Dendritic cell treated with granulocyte-macrophage colony-stimulating factor and Interleukin-4, amounts not matched to agents 40 ng/mL and 50 ng/mL, for 4 days (primary cell): Measurements from ENCODE around the gene CSNK1A1L.

Experiments
- H3K27ac Mint-ChIP-seq: one replicate; pipeline ENCODE4 v1.8.0; 2022; ENCODE audit warnings: mild to moderate bottlenecking, mixed read lengths
- H3K27me3 Mint-ChIP-seq: one replicate; pipeline ENCODE4 v1.8.0; 2022; ENCODE audit warnings: mild to moderate bottlenecking, mixed read lengths
- H3K36me3 Mint-ChIP-seq: one replicate; pipeline ENCODE4 v1.8.0; 2022; ENCODE audit warnings: low read depth, mixed read lengths
- H3K4me1 Mint-ChIP-seq: one replicate; pipeline ENCODE4 v1.8.0; 2022; ENCODE audit warnings: low read depth, mixed read lengths
- H3K4me3 Mint-ChIP-seq: one replicate; pipeline ENCODE4 v1.8.0; 2022; ENCODE audit warnings: mild to moderate bottlenecking, moderate library complexity, mixed read lengths
- H3K9me3 Mint-ChIP-seq: one replicate; pipeline ENCODE4 v1.8.0; 2022; ENCODE audit warnings: mixed read lengths
- intact Hi-C: fragments of 100-400 bp; cut with micrococcal nuclease; formaldehyde crosslinking; loops from one replicate; pipeline ENCODE4 v1.15.0; 2022

Gene CSNK1A1L

DNA sequence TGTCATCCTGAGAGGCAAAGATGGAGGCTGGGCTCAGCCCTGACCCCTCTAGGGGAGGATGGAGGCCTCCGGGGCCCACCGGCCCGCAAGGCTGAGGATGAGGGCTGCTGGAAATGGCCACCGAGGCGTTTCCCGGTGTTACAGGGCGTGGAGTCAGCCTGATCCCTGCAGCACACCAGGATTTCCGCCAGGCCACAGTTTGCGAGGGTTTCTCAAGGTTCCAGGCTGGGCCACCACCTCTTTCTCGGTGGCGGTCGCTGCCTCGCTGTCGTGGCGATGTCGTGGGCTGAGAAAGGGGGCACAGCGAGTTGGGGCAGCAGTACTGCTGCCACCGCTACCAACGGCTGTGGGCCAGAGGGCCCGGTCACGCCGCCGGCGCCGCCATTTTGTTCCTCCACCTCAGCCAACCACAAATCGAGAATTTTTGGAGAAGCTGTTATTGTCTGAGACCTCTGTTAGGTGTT lies at the start of gene CSNK1A1L:
TSS of gene CSNK1A1L (minus strand) at position 414 of the 464 bp plus-strand sequence. CDS start at position 6, 408 bp downstream.
- intact Hi-C loops, result loop anchor here (10.0 kb wide), 1 partner anchor 500 kb away; no protein-coding TSS in a partner anchor
- no peak within 1 kb of the TSS for H3K4me3 Mint-ChIP-seq
- no peak within 1 kb of the TSS for H3K27ac Mint-ChIP-seq
- peaks cover 13% of the 10 kb centered on the region for H3K27me3 Mint-ChIP-seq
- no peaks in the 10 kb centered on the region for H3K36me3 Mint-ChIP-seq
- no peaks in the 10 kb centered on the region for H3K4me1 Mint-ChIP-seq
- no peaks in the 10 kb centered on the region for H3K9me3 Mint-ChIP-seq

GRCh38 chr13:37149380-37149779 lies 43.9 kb upstream of the CSNK1A1L start:
- Mint-ChIP-seq H3K27ac (no peak overlapping the region), H3K9me3 (no peaks in the 10 kb centered on the region), H3K36me3 (no peaks in the 10 kb centered on the region), H3K4me3 (no peak overlapping the region), H3K4me1 (no peaks in the 10 kb centered on the region), H3K27me3 (no peaks in the 10 kb centered on the region)
- intact Hi-C loops, result no loop called here

DNA sequence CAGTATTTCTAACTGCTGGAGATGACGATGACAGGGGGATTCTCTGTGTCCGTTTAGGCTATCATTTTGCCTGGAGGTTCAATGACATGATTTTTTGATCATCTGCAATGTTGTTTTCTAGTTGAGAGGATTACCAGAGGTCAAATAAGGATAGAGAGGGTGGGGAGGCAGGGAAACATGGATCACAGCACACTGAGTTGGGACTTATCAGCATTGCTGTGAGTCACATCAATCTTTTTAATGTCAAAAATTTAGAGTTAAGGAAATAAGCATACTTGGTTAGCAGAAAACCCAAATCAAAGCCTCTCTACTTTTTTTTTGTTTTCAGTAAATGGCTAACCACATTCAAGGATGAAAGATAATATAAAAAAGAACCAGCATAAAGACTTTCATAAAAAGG lies 43.0 kb upstream of the CSNK1A1L start:
- Mint-ChIP-seq H3K4me1 (no peaks in the 10 kb centered on the region), H3K9me3 (no peaks in the 10 kb centered on the region), H3K27ac (no peak overlapping the region), H3K36me3 (no peaks in the 10 kb centered on the region), H3K4me3 (no peak overlapping the region), H3K27me3 (no peaks in the 10 kb centered on the region)
- intact Hi-C loops, result loop anchor here (1.0 kb wide), 1 partner anchor 11 kb away; no protein-coding TSS in a partner anchor

DNA sequence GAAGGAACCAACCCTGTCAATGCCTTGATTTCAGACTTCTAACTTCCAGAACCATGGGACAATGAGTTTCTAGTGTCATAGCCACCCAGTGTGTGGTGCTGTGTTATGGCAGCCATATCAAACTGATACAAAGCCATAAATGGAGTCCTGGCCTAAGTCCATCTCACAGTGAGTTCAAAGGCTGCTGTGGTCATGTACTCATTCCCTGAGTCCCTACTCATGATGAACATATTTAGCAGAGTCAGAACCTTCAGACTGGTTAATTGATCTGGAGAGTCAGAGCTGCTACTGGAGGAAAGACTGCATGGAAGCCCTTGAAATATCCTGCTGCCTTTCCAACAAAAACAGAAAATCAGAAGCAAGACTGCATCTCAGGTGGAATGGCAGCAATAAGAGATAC lies 39.2 kb upstream of the CSNK1A1L start:
- Mint-ChIP-seq H3K27me3 (no peaks in the 10 kb centered on the region), H3K4me3 (no peak overlapping the region)

DNA sequence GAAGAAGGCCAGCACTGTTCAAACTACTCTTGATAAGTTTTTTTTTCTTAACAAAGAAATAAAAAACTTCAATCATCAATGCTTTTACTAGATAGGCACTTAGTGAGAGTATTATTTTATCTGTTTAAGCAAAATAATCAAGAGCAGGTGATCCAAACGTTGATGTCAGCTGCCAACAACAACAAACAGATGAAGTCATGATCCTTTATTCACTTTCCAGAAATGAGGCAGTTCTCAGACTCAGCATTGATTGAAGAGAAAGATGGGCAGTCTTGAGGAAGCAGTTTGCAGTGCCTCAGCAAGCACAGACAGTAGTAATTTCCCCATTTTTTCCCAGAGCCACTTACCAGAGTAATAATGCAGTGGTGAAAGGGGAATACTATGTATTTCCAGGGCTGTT lies 38.4 kb upstream of the CSNK1A1L start:
- Mint-ChIP-seq H3K27ac (no peak overlapping the region), H3K36me3 (no peaks in the 10 kb centered on the region), H3K9me3 (no peaks in the 10 kb centered on the region), H3K27me3 (no peaks in the 10 kb centered on the region), H3K4me1 (no peaks in the 10 kb centered on the region), H3K4me3 (no peak overlapping the region)
- intact Hi-C loops, result no loop called here

More for the DNA sequence above, 39.2 kb upstream of the CSNK1A1L start:
- intact Hi-C loops, result no loop called here
- Mint-ChIP-seq H3K9me3 (no peaks in the 10 kb centered on the region), H3K4me1 (no peaks in the 10 kb centered on the region), H3K36me3 (no peaks in the 10 kb centered on the region), H3K27ac (no peak overlapping the region)

- H3K27me3 Mint-ChIP-seq, result no peaks in the 10 kb centered on the region
- H3K4me3 Mint-ChIP-seq, result no peak overlapping the region
- H3K9me3 Mint-ChIP-seq, result no peaks in the 10 kb centered on the region
- intact Hi-C loops, result no loop called here
- H3K36me3 Mint-ChIP-seq, result no peaks in the 10 kb centered on the region
- H3K27ac Mint-ChIP-seq, result no peak overlapping the region
- H3K4me1 Mint-ChIP-seq, result no peaks in the 10 kb centered on the region
Observed at GRCh38 chr13:37142877-37143276, 37.4 kb upstream of the CSNK1A1L start.

DNA sequence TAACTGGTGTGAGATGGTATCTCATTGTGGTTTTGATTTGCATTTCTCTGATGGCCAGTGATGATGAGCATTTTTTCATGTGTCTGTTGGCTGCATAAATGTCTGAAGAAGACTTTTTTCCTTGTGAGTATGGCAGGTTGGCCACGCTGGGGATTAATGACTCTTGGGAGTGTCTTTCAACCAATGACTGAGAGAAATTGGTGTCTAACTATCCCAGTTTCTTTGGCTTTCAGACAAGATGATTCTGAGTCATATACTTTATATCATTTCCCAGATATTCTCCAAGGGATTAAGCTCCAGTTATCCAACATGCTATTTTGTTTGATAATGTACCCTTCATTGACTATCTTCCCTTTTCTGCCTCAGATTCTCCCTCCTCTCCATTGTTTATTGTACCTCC lies 35.5 kb upstream of the CSNK1A1L start:
- intact Hi-C loops, result no loop called here
- Mint-ChIP-seq H3K27ac (no peak overlapping the region), H3K27me3 (no peaks in the 10 kb centered on the region), H3K4me1 (no peaks in the 10 kb centered on the region), H3K4me3 (no peak overlapping the region), H3K9me3 (no peaks in the 10 kb centered on the region), H3K36me3 (no peaks in the 10 kb centered on the region)

DNA sequence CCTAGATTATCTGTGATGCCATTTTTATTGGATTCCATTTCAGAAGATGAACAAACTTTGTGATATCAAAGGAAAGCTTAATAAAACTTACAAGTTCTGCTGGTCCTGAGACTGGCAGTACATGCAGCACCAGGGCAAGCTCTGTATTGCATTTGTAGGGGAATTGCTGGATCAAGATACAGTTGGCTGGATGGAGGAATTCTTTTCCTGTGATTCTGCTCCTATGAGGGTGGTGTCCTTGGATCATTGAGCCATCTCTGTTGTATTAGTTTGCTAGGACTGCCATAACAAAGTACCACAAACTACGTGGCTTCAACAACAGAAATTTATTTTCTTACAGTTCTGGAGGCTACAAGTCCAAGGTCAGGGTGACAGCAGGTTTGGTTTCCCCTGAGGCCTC lies 33.9 kb upstream of the CSNK1A1L start:
- Mint-ChIP-seq H3K9me3 (no peaks in the 10 kb centered on the region), H3K36me3 (no peaks in the 10 kb centered on the region), H3K4me1 (no peaks in the 10 kb centered on the region), H3K4me3 (no peak overlapping the region), H3K27me3 (no peaks in the 10 kb centered on the region), H3K27ac (no peak overlapping the region)
- intact Hi-C loops, result no loop called here

DNA sequence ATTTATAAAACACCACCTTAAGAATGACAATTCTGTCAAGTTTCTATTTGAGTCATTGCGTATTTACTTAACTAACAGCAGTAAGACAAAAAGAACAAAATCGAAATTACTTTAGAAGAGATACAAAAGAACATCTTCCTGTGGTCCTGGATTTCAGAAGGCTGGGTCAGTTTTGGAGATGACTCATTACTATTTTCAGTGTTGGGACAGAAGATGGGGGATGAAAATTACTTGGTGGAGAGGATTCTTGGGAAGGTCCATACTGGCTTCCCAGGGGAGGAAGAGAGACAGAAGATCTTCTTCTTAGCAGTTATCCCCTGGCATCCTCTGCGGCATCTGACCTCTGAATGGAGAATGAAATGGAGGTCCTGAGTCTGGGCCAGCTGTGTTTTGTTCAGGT lies 33.5 kb upstream of the CSNK1A1L start:
- H3K27me3 Mint-ChIP-seq, result no peaks in the 10 kb centered on the region
- no peaks in the 10 kb centered on the region for H3K9me3 Mint-ChIP-seq
- H3K36me3 Mint-ChIP-seq, result no peaks in the 10 kb centered on the region
- H3K4me1 Mint-ChIP-seq, result no peaks in the 10 kb centered on the region
- no peak overlapping the region for H3K4me3 Mint-ChIP-seq
- H3K27ac Mint-ChIP-seq, result no peak overlapping the region
- intact Hi-C loops, result no loop called here

- Mint-ChIP-seq H3K27me3 (no peaks in the 10 kb centered on the region), H3K36me3 (no peaks in the 10 kb centered on the region), H3K27ac (no peak overlapping the region), H3K4me1 (no peaks in the 10 kb centered on the region), H3K9me3 (no peaks in the 10 kb centered on the region), H3K4me3 (no peak overlapping the region)
- intact Hi-C loops, result no loop called here
Observed at GRCh38 chr13:37138169-37138568, 32.7 kb upstream of the CSNK1A1L start.

GRCh38 chr13:37136633-37137032 lies 31.2 kb upstream of the CSNK1A1L start:
- Mint-ChIP-seq H3K9me3 (peaks cover 6% of the 10 kb centered on the region), H3K27ac (no peak overlapping the region), H3K4me1 (no peaks in the 10 kb centered on the region), H3K36me3 (no peaks in the 10 kb centered on the region), H3K27me3 (no peaks in the 10 kb centered on the region), H3K4me3 (no peak overlapping the region)
- intact Hi-C loops, result no loop called here

DNA sequence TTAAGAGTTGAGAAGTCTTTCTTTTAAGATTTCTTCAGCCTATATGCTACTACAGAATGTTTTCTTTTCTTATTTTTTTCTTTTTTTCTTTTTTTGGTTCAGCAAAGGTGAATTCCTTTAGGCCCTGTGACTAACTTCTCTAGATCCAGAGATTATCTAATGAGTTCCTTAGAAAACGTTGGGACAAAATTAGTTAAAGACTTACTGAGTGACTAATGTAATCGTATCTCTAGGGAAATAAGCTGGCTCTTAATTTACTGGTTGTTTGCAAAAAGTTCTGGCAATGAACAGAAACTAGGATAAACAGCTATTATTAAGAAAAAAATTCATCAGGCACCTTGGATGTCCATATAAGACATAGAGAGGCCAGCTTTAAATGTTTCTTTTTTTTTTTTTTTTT lies 30.7 kb upstream of the CSNK1A1L start:
- H3K27me3 Mint-ChIP-seq, result no peaks in the 10 kb centered on the region
- no peaks in the 10 kb centered on the region for H3K4me1 Mint-ChIP-seq
- intact Hi-C loops, result no loop called here
- no peak overlapping the region for H3K4me3 Mint-ChIP-seq
- peaks cover 6% of the 10 kb centered on the region for H3K9me3 Mint-ChIP-seq
- no peaks in the 10 kb centered on the region for H3K36me3 Mint-ChIP-seq
- no peak overlapping the region for H3K27ac Mint-ChIP-seq

DNA sequence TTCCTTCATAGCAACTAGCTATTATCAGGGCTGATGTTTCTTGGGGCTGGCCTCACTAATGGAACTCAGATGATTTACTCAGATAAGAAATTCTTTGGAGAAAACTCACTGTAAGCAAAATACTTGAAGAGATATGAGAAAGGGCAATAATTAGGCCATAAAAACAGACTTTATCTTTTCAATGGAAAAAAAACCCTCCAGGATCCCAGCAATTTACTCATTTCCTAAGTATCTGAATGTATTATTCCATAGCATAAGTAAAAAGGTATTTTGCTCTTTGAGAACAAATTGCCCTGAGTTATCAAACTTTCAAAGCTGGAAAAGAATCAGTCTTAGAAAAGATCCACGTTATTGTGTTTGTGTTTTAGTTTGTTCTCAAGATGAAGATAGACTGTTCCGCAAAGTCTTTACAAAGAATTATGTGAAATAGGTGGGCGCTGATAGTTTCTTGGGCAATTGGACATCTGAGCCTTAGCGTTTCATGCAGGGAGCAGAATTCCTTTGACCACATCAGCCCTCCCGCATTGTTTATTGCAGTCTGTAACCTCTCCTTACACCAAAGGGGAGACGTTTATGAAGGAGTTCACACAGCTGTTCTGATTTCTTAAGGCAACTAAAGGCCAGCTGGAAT lies 29.1 kb upstream of the CSNK1A1L start:
- H3K27me3 Mint-ChIP-seq, result no peaks in the 10 kb centered on the region
- H3K9me3 Mint-ChIP-seq, result peaks cover 6% of the 10 kb centered on the region
- intact Hi-C loops, result no loop called here
- no peak overlapping the region for H3K27ac Mint-ChIP-seq
- no peaks in the 10 kb centered on the region for H3K36me3 Mint-ChIP-seq
- H3K4me1 Mint-ChIP-seq, result no peaks in the 10 kb centered on the region
- no peak overlapping the region for H3K4me3 Mint-ChIP-seq

GRCh38 chr13:37132211-37132610 lies 26.7 kb upstream of the CSNK1A1L start:
- Mint-ChIP-seq H3K27me3 (no peaks in the 10 kb centered on the region), H3K4me1 (no peaks in the 10 kb centered on the region), H3K9me3 (peaks cover 6% of the 10 kb centered on the region), H3K4me3 (no peak overlapping the region), H3K36me3 (no peaks in the 10 kb centered on the region), H3K27ac (no peak overlapping the region)
- intact Hi-C loops, result no loop called here

- intact Hi-C loops, result no loop called here
- Mint-ChIP-seq H3K9me3 (peaks cover 6% of the 10 kb centered on the region), H3K27me3 (no peaks in the 10 kb centered on the region), H3K4me1 (no peaks in the 10 kb centered on the region), H3K27ac (no peak overlapping the region), H3K36me3 (no peaks in the 10 kb centered on the region), H3K4me3 (no peak overlapping the region)
Observed at GRCh38 chr13:37131092-37131491, 25.6 kb upstream of the CSNK1A1L start.
